GM13976 (cell line): ENCODE measurements around the gene SLC35D1.

ENCODE experiments used
- DNase-seq: peaks from one replicate; pipeline ENCODE4 v3.0.0; 2012; ENCODE audit warnings: low spot score
- CTCF ChIP-seq: IDR thresholded peaks from 2 replicates; pipeline ENCODE4 v1.5.1; 2012; ENCODE audit warnings: borderline replicate concordance, mild to moderate bottlenecking; ENCODE audit not compliant: insufficient read depth; ENCODE audit errors: extremely low read depth, missing control alignments, control extremely low read depth
- in situ Hi-C: fragments of 300-500 bp; cut with MboI; formaldehyde crosslinking; loops from one replicate; pipeline ENCODE4 v1.12.0; 2022; ENCODE audit warnings: low sequenced_read_pairs, mixed read lengths, inconsistent platforms; ENCODE audit not compliant: unreplicated experiment

The SLC35D1 gene

DNA sequence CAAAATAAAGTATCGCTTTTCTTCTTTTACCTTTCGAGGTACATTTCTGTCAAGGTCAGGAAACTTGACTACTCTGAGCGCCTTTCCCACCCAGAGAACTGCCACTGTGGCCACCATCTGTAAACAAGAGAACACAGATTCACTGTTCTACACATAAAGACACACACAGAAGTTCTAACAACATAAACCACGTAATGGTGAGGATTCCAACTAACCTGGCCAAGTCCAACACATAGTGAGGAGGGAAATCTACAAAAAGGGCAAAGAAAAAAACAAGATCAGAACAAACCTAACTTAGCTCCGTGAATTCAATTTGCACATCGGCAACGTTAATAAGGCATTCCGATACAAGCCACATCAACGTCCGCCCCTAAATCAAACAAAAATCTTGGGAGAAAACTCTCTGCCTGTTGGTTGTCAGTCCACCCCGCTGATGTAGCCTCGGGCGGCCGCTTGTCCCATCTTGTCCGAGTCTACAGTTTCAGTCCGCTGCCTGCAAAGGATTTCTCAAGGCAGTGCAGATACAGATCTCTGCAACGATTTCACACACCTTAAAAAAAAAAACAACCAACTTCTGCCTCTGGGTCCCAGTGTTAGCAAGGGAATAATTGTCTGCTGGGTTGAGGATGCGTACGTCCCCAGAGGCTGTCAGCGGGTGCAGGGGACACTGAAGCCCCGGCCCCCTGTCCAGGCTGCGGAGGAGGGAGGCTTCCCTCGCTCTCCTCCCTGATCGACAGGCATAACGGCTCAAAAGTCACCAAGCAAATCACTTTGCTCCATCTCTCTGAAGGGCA, 1.0 kb downstream of the SLC35D1 start:
- in situ Hi-C loops = no loop called here
- no peak for TF ChIP-seq CTCF
- peak; percentile 18 for DNase-seq

DNA sequence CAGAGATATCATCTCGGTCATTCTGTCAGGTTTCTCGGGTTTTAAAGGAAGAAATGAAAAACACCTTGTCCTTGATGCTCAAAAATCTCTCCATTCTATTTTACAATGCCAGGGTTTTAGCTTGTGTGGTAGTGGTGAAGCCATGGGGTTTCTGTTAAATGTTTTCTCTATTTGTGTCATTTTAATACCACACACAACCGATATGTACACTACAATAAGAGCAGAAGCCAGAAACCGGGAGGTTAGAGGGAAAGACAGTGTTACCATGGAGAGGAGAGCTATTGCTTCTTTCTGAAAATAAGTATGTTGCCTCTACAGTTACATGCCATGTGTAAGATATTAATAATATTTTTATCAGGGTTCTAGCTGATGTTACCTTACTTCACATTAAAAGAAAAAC, 2.8 kb downstream of the SLC35D1 start:
- DNase-seq = no peak
- TF ChIP-seq CTCF = no peak
- in situ Hi-C loops = no loop called here

DNA sequence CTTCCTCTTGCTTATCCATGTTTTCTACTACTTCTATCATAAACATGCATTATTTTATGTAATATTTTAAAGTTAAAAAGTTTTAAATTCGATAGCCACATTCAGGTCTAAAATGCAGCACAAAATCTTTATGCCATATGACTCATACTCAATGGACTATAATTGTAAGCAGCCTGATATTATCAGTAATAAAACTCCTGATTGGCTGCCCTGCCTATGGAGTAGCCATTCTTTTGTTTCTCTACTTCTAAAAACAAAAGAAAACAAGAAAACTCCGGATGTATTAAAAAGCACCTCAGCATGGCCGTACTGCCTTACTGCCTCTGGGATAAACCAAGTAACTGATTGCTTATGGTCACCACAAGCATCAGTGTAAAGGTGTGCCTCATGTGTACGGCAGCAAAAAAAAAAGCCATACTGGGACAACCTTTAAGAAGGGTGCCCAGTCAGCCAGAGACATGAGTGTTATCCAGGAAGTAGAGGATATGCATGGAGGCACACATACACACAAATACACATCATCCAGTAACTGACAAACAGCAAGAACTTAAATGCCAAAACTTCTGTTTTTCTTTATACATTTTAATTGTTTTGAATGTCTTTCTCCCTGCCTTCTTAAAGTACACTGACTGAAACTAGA, 9.2 kb downstream of the SLC35D1 start:
- no peak for TF ChIP-seq CTCF
- DNase-seq = no peak
- in situ Hi-C loops = no loop called here

- in situ Hi-C loops = no loop called here
- TF ChIP-seq CTCF = no peak
- DNase-seq = no peak
These were observed 10.6 kb downstream of the SLC35D1 start for GRCh38 chr1:67043366-67043765.

DNA sequence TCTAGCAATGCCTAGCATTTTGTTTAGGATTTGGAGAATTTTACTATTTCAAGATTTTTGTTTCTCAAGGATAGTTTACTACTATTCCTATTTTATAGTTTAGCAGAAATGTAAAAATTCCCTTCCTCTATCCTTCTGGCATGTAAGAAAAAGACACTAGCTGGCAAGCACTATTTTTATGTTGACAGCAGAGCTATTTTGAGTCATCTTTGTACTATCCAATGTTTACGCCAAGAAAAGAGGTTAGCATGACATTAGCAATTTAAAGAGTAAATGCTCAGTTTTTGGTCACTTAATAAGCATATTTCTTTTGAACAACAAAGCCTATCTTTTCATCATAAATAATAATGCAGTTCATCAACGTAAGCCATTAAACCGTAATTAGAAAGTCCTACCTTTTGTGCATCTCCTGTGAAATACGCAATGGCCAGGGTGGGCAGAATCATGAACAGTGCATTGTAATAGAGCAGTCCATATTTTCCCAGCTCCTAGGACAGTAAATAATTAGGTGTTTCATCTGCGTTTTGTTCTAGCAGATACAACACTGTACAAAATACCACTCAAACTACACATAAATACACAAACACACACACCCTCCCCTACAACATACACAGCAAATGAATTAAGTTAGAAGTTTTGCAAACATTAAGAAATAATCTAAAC, 12.0 kb downstream of the SLC35D1 start:
- no peak for TF ChIP-seq CTCF
- DNase-seq = no peak
- in situ Hi-C loops = no loop called here

DNA sequence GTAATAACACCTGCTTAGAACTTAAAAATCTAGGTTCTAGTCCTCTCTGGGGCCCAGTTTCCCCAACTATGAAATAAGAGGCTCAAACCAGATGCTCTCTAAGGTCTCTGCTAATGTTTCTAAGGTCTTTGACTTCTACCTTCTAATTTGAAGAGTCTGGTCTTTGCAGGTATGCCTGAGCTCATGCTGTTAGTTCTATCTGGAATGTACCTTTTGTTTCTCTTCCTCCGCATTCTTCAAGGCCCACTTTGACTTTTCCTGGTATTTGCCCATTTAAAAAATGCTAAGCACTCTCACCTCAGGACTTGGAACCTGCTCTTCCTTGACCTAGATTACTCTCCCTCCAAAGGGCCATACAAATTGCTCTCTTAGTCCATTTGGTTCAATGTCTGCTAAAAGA, 13.5 kb downstream of the SLC35D1 start:
- no peak for TF ChIP-seq CTCF
- no peak for DNase-seq
- in situ Hi-C loops = no loop called here
